Panc1 (cell line): ENCODE data around the gene TAS1R2. TPM values are rescaled to one million over a fixed set of nuclear protein-coding genes. Genes with fewer than 3 reads are reported as not detected.

ENCODE experiments used
- ATAC-seq: fragments of 200-7000 bp; cut with Tn5 transposase; 2 replicates; pipeline ENCODE4 v1.9.1; 2020; ENCODE audit warnings: mild to moderate bottlenecking, moderate library complexity
- BruUV-seq: library from RNA; stranded (reverse); fragments of 400-500 nt; replicated peaks from 2 replicates; lab custom pipeline; 2021; lab: Mats Ljungman, UMichigan
- CTCF ChIA-PET: fragments of 300-600 bp; sonication (Branson Sonifier 250); formaldehyde crosslinking; loops from one replicate; lab custom pipeline; 2022; ENCODE audit warnings: antibody characterized with exemption; lab: Charles Lee
- POLR2A ChIA-PET: fragments of 300-600 bp; sonication (Branson Sonifier 250); formaldehyde crosslinking; loops from one replicate; lab custom pipeline; 2022; ENCODE audit warnings: antibody characterized with exemption; lab: Charles Lee
- DNase-seq: peaks from one replicate; pipeline ENCODE4 v3.0.0-alpha.2; 2010; ENCODE audit warnings: low read depth, low spot score
- H3K27ac ChIP-seq: 2 replicates; pipeline ENCODE4 v1.5.1; 2011; ENCODE audit warnings: mild to moderate bottlenecking, low read length, inconsistent platforms
- H3K27me3 ChIP-seq: fragments of 200-500 bp; sonication (Bioruptor generic); 2 replicates; pipeline ENCODE4 v1.6.0; 2014; ENCODE audit warnings: low read length, inconsistent platforms; ENCODE audit not compliant: control insufficient read depth, insufficient read depth
- H3K36me3 ChIP-seq: fragments of 200-500 bp; sonication (Bioruptor generic); 2 replicates; pipeline ENCODE4 v1.5.1; 2014; ENCODE audit warnings: inconsistent platforms, mild to moderate bottlenecking, low read length, moderate library complexity; ENCODE audit not compliant: control insufficient read depth, insufficient read depth
- H3K4me1 ChIP-seq: 2 replicates; pipeline ENCODE4 v1.5.1; 2011; ENCODE audit warnings: inconsistent platforms, mild to moderate bottlenecking, low read length, moderate library complexity; ENCODE audit not compliant: control insufficient read depth, insufficient read depth
- H3K4me3 ChIP-seq, 2 experiments: 2 replicates each; pipeline ENCODE4 v1.5.1; 2011 to 2012; ENCODE audit warnings: low read depth in 2 of 2, low read length in 2 of 2, mild to moderate bottlenecking in 2 of 2, inconsistent platforms in 1 of 2, moderate library complexity in 1 of 2
- H3K9me3 ChIP-seq: fragments of 200-500 bp; sonication (Bioruptor generic); 2 replicates; pipeline ENCODE4 v1.5.1; 2014; ENCODE audit warnings: low read depth, mild to moderate bottlenecking, inconsistent platforms, low read length, moderate library complexity; ENCODE audit not compliant: control insufficient read depth, insufficient read depth
- POLR2AphosphoS5 ChIP-seq: IDR thresholded peaks from 2 replicates; pipeline ENCODE4 v1.6.1; 2012; ENCODE audit warnings: mild to moderate bottlenecking, low read depth, low read length, moderate library complexity
- SIN3A ChIP-seq: IDR thresholded peaks from 2 replicates; pipeline ENCODE4 v1.6.1; 2012; ENCODE audit warnings: low read depth, mild to moderate bottlenecking, low read length, moderate library complexity, borderline replicate concordance; ENCODE audit not compliant: insufficient read depth
- TCF7L2 ChIP-seq: IDR thresholded peaks from 2 replicates; pipeline ENCODE4 v1.6.1; 2011; ENCODE audit warnings: mild to moderate bottlenecking, low read depth, low read length, inconsistent platforms
- in situ Hi-C: cut with HindIII; loops from 2 replicates; pipeline ENCODE4 v1.10.0; 2016; ENCODE audit warnings: low sequenced_read_pairs, low pct_unique_long_range_greater_than_20kb
- intact Hi-C: fragments of 100-400 bp; cut with micrococcal nuclease; formaldehyde crosslinking; loops from one replicate; pipeline ENCODE4 v1.10.0; 2022; ENCODE audit not compliant: unreplicated experiment
- total RNA-seq: library from RNA; stranded (reverse); gene quantifications from one replicate; pipeline ENCODE4 v1.2.1, GENCODE V29; 2021; ENCODE audit not compliant: unreplicated experiment
- TF ChIP-seq, protein P1 (sequence below): fragments of 450-650 bp; IDR thresholded peaks from 2 replicates; pipeline ENCODE4 v1.5.1; 2017; ENCODE audit warnings: mild to moderate bottlenecking
- TF ChIP-seq, protein P2 (sequence below), 2 experiments: IDR thresholded peaks; 2 replicates each; pipeline ENCODE4 v1.6.1; 2011 to 2012; ENCODE audit warnings: low read depth in 2 of 2, control low read depth in 1 of 2, low read length in 1 of 2, mild to moderate bottlenecking in 1 of 2, moderate library complexity in 1 of 2; ENCODE audit not compliant: insufficient read depth in 1 of 2

The TAS1R2 gene
- total RNA-seq, 1 experiment from 2014 or later: not detected

DNA sequence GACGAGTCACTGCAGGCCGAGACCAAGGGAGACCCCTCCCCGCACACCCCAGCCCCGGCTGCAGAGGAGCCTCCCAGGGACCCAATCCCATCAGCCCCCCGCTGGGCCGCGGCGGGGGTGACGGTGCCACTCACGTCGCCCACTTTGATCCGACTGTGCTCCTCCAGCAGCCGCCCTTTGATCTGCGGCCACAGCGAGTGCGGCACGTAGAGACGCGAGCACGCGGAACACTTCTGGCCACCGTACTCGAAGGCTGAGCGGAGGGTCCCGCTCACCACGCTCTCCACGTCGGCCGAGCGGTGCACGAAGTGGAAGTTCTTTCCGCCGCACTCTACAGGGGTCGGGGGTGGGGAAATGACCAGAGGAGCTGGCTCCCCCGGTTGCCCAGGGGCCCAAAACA lies 17.8 kb upstream of the TAS1R2 start:
- no peak for DNase-seq
- Histone ChIP-seq H3K9me3 (no peaks in the 10 kb centered on the region), H3K4me1 (no peaks in the 10 kb centered on the region), H3K27ac (no peak overlapping the region), H3K27me3 (no peaks in the 10 kb centered on the region), H3K4me3 (no peak overlapping the region), H3K36me3 (no peaks in the 10 kb centered on the region)
- ChIA-PET POLR2A (no interaction called here), CTCF (no interaction called here)
- no peak for TF ChIP-seq SIN3A
- TF ChIP-seq POLR2AphosphoS5: no peak
- TF ChIP-seq, protein P1, sequence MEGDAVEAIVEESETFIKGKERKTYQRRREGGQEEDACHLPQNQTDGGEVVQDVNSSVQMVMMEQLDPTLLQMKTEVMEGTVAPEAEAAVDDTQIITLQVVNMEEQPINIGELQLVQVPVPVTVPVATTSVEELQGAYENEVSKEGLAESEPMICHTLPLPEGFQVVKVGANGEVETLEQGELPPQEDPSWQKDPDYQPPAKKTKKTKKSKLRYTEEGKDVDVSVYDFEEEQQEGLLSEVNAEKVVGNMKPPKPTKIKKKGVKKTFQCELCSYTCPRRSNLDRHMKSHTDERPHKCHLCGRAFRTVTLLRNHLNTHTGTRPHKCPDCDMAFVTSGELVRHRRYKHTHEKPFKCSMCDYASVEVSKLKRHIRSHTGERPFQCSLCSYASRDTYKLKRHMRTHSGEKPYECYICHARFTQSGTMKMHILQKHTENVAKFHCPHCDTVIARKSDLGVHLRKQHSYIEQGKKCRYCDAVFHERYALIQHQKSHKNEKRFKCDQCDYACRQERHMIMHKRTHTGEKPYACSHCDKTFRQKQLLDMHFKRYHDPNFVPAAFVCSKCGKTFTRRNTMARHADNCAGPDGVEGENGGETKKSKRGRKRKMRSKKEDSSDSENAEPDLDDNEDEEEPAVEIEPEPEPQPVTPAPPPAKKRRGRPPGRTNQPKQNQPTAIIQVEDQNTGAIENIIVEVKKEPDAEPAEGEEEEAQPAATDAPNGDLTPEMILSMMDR: no peak
- no peak for TF ChIP-seq TCF7L2
- TF ChIP-seq, protein P2, sequence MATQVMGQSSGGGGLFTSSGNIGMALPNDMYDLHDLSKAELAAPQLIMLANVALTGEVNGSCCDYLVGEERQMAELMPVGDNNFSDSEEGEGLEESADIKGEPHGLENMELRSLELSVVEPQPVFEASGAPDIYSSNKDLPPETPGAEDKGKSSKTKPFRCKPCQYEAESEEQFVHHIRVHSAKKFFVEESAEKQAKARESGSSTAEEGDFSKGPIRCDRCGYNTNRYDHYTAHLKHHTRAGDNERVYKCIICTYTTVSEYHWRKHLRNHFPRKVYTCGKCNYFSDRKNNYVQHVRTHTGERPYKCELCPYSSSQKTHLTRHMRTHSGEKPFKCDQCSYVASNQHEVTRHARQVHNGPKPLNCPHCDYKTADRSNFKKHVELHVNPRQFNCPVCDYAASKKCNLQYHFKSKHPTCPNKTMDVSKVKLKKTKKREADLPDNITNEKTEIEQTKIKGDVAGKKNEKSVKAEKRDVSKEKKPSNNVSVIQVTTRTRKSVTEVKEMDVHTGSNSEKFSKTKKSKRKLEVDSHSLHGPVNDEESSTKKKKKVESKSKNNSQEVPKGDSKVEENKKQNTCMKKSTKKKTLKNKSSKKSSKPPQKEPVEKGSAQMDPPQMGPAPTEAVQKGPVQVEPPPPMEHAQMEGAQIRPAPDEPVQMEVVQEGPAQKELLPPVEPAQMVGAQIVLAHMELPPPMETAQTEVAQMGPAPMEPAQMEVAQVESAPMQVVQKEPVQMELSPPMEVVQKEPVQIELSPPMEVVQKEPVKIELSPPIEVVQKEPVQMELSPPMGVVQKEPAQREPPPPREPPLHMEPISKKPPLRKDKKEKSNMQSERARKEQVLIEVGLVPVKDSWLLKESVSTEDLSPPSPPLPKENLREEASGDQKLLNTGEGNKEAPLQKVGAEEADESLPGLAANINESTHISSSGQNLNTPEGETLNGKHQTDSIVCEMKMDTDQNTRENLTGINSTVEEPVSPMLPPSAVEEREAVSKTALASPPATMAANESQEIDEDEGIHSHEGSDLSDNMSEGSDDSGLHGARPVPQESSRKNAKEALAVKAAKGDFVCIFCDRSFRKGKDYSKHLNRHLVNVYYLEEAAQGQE (IDR thresholded peaks at IDR 0.05; ENCODE audit: insufficient read depth in 1 of 2, low read depth in 2 of 2, low read length in 1 of 2): no peak
- in situ Hi-C loops (no loop called here), intact Hi-C loops (loop anchor here (5.0 kb wide), 1 partner anchor 280 kb away; no protein-coding TSS in a partner anchor)
- no peak for ATAC-seq
- no TSS peak for BruUV-seq

DNA sequence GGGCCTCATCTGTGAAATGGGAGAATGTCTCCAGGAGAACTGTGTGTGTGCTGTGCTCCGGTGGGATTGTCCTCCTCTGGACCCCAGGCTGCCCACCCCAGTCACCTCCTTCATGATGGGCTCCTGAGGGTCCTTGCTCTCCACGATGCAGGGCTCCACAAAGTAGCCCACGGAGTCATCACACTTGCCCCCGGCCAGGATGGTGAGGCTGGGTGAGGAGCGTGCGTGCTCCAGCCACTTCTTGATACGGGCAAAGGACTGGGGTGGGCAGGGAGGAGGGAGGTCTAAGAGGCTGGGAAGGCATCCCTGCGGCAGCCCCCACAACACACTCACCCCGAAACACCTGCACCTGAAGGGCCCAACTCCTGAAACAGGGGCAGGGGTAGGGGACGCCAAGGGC lies 16.8 kb upstream of the TAS1R2 start:
- Histone ChIP-seq H3K4me1 (no peaks in the 10 kb centered on the region), H3K4me3 (no peak overlapping the region), H3K27ac (no peak overlapping the region), H3K27me3 (no peaks in the 10 kb centered on the region), H3K36me3 (no peaks in the 10 kb centered on the region), H3K9me3 (no peaks in the 10 kb centered on the region)
- no peak for ATAC-seq
- ChIA-PET POLR2A (no interaction called here), CTCF (no interaction called here)
- no TSS peak for BruUV-seq
- in situ Hi-C loops: no loop called here
- TF ChIP-seq POLR2AphosphoS5 (no peak), SIN3A (no peak), TCF7L2 (no peak)
- TF ChIP-seq, protein P2 (IDR thresholded peaks at IDR 0.05; ENCODE audit: insufficient read depth in 1 of 2, low read depth in 2 of 2, low read length in 1 of 2): no peak
- TF ChIP-seq, protein P1: no peak
- DNase-seq: no peak
- intact Hi-C loops: loop anchor here (5.0 kb wide), 1 partner anchor 279 kb away; no protein-coding TSS in a partner anchor
